NCI-H146 (cell line): ENCODE measurements around the gene SYNC.
"Not testable (repeated sequence)": the region's sequence is repeated elsewhere in the genome, so short reads cannot be mapped to it uniquely, and the experiment has no call there.

Source experiments
- DNase-seq: peaks from one replicate; lab custom pipeline; 2025; lab: John Stamatoyannopoulos, UW

Gene SYNC

DNA sequence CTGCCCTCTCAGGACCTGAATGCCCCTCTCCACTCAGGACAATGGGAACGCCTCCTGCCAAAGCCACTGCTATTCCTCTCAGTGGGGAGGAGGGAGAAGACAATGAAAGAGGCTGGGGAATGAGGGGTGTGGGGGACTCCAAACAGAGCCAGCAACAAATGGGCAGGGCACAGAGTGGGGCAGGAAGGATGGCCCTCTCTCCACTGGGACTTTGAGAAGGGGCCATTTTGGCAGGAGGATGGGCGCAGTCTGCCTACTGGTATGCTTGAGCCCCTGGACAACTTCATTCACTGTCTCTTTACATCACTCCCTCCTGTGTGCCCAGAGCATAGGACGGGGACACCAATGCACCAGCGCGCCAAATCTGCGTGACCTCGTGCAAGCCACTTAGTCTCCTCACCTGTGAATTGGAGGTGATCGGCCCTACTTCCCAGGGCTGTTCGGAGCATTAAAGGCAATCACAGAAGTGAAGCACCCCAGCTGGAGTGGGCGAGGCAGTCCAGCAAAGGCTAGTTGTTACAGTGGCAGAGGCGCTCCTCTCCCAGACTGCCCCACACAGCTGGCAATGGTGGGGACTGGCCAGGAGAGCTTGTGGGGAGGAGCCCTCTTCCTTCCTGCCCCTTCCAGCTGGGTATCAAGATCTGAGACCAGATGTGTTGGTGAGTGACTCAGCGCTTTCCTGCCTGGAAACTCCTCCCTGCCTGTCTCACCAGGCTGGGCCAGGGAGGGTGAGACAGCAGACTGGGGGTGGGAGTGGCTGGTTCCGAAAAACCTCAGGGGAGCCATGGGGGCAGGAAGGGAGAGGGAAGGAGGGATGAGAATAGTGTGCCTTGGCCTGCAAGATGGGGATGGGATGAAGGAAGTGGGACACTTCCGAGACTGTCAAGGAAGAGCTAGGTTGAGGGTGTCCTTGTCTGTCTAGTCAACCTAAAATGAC lies 22.4 kb upstream of the SYNC start:
- DNase-seq, result no peak

DNA sequence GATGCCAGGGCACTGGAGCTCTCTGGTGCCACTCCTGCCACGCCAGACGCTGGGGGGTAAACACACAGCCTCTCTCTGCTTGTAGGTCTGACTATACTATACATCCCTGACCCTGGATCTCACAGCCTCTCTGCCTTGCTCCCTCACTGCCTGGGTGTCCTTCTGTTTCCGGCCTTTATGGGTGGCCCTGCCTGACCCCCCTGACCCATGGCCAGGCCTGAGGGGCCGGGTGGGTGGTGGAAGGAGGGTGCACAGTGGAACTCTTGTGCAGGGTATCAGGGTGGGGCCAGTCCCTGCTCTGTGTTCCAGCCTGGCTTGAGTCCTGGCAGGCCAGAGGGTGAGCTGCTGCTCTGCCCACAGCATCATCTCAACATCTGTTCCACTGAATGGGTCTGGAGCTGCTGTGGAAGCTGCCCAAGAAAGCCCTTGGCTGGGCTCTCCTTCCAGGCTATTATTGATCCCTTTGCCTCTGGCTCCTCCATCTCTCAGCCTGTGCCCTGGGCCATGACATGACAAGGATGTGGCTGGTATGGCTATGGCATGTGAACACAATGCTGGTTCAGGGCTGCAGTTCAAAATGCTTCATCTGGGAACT lies 17.2 kb upstream of the SYNC start:
- DNase-seq, result no peak

DNA sequence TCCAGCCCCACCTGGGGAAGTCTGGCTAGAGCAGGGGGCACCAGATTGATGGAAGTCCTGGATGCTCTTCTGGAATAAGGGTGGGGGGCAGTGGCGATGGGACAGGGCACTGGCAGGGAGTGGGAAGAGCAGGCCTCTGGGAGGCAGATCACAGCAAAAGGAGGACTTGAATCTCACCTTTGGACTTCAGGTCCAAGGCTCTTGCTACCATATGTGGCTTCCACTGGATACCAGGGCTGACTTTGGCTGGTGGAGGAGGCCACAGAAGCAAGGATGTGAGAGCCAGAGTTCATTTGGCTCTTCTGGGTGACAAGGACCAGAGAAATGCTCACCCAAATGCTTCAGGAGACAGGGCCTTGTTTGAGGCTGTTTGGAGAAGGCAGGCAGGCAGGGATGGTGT lies 16.0 kb upstream of the SYNC start:
- no peak for DNase-seq

DNA sequence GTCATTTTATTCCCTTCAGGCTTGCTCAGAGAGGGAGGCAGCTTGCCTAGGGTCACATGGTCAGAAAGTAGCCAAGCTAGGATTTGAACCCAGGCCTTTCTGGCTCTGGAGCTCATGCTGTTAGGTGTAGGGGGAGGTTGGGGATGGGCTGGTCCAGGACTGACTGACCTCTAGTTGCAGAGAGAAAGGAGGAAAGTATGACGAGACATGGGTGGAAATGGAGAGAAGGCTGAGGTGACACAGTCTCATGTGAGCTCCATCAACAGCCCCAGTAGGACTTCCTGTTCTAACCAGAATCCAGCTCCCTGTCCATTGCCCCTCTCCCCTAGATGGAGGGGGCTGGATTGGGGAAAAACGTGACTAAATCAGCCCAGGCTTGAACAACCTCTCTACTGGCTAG lies 15.5 kb upstream of the SYNC start:
- DNase-seq, result no peak

DNA sequence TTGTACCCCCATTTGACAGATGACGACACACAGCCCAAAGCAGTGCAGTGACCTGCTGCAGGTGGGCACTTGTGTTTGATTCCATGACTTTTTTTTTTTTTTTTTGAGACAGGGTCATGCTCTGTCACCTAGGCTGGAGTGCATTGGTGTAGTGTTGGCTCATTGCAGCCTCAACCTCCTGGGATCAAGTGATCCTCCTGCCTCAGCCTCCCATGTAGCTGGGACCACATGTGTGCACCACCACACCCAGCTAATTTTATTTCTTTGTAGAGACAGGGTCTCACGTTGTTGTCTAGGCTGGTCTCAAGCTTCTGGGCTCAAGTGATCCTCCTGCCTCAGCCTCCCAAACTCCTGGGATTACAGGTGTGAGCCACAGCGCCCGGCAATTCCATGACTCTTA lies 14.9 kb upstream of the SYNC start:
- DNase-seq, result no peak

DNA sequence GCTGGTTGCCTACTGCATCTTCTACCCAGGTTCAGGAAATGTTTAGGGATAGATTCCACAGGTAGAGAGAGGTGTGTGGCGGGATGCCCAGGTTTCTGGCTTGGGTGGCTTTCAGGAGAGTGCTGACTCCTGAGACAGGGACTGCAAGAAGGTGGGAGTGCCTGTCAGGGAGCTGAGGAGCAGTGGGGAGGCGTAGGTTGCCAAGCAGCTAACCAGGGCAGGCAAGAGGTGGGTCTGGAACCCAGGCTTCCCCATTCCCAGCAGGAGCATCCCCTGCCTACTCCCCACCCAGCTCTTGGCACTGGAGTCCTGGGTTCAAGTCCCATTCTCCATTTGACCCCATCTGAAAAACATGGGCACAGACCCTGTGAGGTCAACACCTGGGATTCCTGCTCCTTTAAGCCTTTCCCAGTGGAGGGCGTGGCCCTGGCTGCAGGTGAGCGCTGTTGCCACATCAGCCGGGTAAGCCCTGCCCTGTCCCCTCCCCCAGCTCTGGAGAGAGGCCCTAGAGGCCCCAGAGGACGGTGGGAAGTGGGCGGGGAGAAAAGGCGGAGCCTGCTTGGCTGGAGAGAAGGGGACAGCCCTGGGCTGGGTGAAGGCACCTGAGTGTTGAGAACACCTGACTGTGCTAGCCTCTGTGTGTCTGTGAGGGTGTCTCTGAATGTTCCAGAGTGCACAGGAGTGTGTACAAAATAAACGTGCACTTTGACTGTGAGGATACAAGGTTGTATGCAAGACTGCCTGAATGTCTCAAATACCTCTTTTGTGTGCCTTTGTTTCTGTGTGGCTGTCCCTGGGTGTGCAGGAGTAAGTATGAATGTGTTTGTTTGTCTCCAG lies 14.0 kb upstream of the SYNC start:
- peak; percentile 95 for DNase-seq

DNA sequence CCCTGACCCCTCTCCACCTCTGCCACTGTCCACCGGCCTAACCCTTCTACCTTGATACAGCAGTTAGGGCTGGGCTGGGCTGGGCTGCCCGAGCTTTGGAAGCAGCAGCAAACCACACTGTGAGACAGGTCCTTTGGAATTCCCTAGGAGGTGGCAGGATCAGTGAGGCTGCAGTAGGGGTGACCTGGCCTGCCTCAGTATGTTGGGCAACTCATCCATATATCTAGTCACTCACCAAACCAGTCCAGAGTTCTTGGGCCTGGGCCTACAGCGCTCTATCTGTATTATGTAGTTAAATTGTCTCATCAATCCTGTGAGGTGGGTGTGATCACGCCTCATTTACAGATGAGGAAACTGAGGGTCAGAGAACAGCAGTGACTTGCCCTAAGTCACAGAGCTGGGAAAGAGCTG lies 13.3 kb upstream of the SYNC start:
- no peak for DNase-seq

DNA sequence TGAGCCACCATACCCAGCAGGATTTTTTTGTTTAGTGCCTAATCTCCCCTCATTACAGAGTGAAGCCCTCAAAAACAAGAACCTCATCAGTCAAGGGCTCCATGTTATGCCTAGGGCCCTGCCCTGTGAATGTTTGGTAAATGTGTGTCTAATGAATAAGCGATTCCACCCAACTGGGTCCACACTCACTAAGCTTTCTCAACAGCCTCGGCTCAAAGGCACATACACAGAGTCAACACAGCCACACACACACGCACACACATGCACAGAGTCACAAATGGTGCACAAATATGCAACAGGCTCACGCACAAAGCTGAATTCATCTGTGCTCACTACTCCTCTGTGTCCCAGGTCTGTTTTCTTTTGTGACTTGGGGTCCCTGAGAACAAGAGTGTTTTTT lies 11.7 kb upstream of the SYNC start:
- no peak for DNase-seq

DNA sequence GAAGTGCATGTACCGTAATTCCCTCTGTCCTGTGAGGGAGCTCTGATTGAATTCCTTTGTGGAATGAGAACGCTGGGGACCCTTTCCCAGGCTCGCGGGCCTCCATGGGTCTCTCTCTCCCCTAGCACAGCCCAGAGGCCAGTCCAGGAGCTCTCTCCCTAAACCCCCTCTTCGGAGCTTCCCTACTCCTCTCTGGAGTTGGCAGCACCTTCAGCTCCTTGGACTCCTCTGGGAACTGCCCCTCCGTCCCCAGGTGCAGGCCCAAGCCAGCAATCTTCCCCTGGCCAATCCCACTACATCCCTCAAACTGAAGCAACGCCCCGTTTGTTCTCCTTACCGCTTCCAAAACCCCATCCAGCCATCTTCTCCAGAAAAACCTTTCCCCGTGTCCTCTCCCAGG lies 10.5 kb upstream of the SYNC start:
- no peak for DNase-seq

DNA sequence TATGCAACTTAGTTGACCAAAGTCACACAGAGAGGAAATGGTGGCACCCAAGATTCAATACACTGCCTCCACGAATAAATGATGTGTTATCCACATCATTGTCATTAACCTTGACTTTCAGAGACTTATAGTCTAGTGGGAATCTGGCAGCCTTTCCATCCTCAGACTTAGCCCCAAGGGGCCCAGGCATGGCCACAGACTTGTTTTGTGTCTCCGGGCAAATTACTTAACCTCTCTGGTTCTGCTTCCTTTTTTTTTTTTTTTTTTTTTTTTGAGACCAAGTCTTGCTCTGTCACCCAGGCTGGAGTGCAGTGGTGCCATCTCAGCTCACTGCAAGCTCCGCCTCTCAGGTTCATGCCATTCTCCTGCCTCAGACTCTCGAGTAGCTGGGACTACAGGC lies 8.7 kb upstream of the SYNC start:
- DNase-seq, result not testable (repeated sequence)

DNA sequence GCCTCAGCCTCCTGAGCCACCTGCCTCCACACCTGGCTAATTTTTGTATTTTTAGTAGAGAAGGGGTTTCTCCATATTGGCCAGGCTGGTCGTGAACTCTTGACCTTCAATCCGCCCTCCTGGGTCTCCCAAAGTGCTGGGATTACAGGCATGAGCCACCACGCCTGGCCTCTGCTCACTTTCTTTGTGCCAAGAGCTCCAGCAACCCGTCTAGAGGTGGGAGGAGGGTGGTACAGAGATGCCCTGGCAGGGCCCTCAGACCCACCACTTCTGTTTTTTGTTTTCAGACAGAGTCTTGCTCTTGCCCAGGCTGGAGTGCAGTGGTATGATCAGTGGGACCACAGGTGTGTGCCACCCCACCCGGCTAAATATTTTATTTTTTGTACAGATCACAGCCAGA lies 6.9 kb upstream of the SYNC start:
- DNase-seq, result no peak

DNA sequence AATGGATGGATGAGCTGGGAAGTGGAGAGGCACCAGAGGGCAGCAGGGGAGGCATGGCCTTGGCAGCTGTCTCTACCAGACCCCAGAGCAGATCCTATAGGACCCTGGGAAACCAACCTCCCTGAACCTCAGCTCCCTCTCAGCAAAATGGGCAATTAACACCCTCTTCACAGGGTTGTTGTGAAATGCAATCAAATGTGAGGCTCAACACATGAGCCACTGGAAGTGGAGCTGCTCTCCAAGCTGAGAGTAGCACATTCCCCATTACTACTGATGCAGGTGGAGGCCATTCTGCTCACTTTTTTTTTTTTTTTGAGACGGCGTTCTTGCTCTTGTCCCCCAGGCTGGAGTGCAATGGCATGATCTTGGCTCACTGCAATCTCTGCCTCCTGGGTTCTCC lies 6.5 kb upstream of the SYNC start:
- DNase-seq, result no peak

DNA sequence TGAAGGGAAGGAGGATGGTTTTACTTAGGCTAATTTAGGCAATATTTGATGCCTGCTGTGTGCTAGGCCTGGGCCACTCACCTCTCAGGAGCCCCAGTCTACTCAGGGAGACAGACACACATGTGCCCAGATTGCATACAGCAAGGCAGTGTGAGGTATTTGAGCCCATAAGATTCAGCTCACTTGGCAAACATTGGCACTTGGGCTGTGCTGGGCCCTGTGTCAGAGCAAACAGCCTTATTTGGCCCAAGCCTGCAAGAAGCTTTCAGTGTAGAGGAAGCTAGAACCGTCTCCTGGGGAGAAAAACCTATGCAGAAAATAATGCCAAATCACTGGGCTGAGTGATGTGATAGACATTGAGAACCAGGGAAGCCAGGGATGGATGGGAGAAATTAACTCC lies 3.9 kb upstream of the SYNC start:
- DNase-seq, result no peak

DNA sequence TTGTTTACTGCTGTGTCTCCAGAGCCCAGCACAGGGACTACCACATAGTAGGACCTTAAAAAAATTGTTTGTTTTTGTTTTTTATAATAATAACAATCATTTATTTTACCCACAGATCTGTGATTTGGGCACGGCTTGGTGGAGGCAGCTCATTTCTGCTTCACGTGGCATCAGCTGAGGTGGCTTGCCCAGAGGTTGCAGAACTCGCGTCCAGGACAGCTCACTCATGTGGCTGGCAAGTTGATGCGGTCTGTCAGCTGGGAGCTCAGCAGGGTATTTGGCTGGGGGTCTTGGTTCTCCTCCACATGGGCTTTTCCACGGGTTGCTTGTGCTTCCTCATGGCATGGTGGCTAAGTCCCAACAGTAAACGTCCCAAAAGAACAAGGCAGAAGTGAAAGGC lies 2.9 kb upstream of the SYNC start:
- no peak for DNase-seq

DNA sequence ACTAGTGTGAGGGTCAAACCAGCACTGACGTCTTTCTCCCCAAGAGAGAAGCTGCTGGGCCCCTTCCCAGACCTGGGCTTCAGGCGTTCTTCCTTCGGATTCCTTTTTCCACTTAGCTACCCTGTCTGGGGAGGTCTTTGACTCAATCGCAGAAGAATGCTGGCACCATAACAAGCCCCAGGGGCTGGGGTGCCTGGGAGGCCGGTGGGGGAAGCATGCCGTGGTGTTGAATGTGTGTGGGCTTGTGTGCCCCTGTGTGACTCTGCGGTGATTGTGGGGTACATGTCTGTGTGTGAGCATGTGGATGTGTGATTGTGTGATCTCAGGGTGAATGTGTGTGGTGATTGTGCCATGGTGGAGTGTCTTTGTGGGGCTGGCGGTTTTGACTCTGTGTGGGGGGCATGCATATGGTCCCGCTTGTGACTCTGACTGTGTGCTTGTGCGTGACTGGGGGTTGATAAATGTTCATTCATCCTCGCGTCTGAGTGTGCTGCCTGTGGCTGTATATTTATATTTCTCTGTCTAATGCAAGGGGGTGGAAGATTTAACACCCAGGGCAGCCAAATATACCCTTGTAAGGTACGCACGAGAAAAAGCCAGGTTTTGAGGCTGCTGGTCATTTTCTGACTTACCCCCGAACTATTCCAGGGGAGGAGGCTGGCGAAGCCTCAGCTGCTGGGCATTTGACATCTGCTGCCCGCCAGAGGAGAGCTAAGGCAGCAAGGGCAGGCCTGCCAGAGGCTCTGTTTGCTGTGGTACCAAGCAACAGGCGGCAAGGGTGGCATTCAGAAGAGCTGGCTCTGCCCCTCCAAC lies 1.1 kb upstream of the SYNC start:
- no peak for DNase-seq

DNA sequence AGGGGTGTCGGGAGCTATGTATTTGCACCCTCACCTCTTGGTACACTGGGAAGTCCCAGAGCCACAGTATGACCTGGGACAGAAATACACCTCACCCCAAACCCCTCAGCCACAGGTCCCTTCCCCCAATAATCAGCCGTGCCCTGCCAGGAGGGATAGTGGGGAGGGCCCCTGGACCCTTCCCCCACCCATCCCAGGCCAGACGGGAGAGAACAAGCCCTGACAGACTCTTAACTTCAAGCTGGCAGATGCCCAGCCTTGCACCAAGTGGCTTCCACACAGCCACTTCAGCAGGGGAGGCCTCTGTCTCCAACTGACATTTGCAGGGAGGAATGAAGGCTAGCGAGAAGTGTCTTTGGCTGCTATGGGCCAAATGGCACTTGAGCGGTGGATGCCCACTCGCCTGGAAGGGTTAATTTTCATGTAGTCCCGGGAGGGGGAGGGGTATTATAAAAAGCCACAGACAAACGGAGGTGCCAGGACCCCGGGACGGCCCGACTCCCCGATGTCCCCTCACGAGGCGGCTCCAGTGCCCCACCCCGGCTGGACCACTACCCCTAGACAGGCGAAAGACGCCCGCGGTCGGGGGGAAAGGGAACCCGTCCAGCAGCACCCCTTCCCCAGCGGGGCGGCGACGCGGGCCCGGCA lies 495 bp downstream of the SYNC start:
- DNase-seq, result no peak

DNA sequence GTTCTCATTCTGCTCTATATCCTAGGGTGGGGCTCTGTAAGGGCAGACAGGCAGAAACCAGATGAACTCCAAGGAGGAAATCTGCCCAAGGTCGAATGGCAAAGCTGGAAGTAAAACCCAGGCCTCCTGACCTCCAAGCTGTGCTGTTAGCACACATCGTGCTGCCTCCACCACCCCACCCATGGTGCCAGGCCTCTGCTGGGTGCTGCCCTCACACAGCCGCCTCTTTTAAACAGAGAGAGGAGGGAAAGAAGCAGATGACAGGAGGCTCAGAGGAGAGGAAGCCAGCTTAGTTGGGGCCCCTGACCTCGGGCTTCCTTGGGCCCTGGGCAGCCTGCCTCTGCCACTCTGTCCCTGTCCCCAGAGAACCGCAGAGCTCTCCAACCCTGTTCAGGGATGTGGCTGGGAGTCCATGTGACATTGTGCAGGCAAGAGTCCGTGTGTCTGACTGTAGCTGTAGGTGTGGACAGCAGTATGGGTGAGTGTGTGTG lies 1.1 kb downstream of the SYNC start:
- no peak for DNase-seq

DNA sequence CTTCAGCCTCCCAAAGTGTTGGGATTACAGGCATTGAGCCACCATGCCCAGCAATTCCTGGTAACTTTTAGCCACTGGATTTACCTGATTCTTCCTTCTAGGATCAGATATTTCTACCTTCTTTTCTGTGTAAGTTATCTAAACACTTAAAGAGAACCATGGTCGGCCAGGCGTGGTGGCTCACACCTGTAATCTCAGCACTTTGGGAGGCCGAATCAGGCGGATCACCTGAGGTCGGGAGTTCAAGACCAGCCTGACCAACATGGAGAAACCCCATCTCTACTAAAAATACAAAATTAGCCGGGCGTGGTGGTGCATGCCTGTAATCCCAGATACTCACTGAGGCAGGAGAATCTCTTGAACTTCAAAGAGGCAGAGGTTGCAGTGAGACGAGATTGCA lies 5.6 kb downstream of the SYNC start:
- not testable (repeated sequence) for DNase-seq

DNA sequence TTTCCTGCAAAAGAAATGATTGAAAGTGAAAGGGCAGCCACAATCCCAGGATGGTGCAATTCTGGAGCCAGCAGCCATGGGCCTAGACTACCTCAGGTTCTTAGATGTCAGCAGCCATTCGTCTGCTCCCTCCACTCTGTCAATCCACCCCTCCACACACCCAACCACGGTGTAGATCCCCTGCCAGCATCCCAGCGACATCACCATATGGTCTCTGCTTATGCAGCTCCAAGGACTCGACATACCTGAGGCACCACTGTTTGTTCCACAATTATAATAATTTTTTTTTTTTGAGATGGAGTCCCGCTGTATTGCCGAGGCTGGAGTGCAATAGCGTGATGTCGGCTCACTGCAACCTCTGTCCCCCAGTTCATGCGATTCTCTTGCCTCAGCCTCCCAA lies 6.5 kb downstream of the SYNC start:
- DNase-seq, result no peak

DNA sequence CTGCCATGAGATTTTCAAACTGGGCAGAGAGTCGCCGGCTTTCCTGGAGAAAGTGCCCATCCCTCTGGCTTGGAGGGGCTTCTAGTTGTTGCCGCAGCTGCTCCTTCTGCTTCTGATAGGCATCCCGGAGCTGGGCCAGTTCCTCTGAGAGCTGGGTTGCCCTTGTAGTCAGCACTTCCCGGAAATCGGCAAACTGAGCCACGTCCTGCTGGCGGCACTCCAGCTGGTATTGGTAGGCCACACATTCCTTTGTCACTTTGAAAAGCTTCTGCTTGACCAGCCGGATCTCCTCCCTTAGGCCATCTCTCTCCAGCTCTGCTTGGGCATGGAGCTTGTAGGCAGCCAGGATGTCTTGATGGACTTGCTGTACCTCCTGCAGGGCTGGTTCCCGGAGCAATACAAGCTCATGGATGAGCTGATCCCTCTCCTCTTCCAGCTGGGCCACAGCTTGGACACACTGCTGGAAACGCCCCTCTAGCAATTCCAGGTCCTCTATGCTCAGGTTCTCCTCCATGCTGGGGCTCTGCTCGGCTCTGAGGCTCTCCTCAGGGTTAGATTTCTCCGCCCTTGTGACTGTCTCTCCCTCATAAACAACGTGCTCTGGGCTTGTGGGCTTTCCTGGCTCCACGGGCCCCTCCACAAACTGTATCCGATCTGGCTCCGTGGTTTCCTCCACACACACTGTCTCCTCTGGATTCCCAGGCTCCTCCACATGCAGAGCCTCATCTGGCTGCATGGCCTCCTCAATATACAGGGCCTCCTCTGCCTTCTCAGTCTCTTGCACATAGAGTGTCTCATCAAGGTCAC lies 7.3 kb downstream of the SYNC start:
- DNase-seq, result no peak
